HepG2 (cell line): ENCODE results near the gene CCDC170. TPM values are rescaled to one million over a fixed set of nuclear protein-coding genes. Genes with fewer than 3 reads are reported as not detected.
A peak's percentile ranks its signal among the peaks of the same experiment; 100 is the strongest.

ENCODE experiments used
- ATF1 ChIP-seq: IDR thresholded peaks from 2 replicates; pipeline ENCODE4 v1.6.1; 2016; ENCODE audit warnings: mild to moderate bottlenecking, control low read depth
- CHD2 ChIP-seq: IDR thresholded peaks from 2 replicates; pipeline ENCODE4 v1.6.1; 2011; ENCODE audit warnings: low read depth, low read length, improper control_type of control experiment
- FOSL2 ChIP-seq: sonication (generic); formaldehyde crosslinking; IDR thresholded peaks from 2 replicates; pipeline ENCODE4 v1.4.0; 2020; ENCODE audit warnings: missing genetic modification reagents
- GTF2F1 ChIP-seq: fragments of 150-350 bp; IDR thresholded peaks from 2 replicates; pipeline ENCODE4 v1.6.1; 2014; ENCODE audit warnings: low read length
- HDAC6 ChIP-seq: fragments of 200-600 bp; sonication (generic); IDR thresholded peaks from 2 replicates; pipeline ENCODE4 v1.7.0; 2017; ENCODE audit warnings: mild to moderate bottlenecking, antibody characterized with exemption, low read length, low read depth
- HMG20A ChIP-seq: IDR thresholded peaks from 2 replicates; pipeline ENCODE4 v1.6.1; 2016; ENCODE audit warnings: borderline replicate concordance
- MEIS2 ChIP-seq: sonication (generic); formaldehyde crosslinking; IDR thresholded peaks from 2 replicates; pipeline ENCODE4 v1.9.0; 2021; ENCODE audit warnings: mild to moderate bottlenecking, missing genetic modification reagents
- RXRA ChIP-seq: sonication (generic); formaldehyde crosslinking; IDR thresholded peaks from 2 replicates; pipeline ENCODE4 v1.5.1; 2020; ENCODE audit warnings: missing genetic modification reagents
- ZFP41 ChIP-seq: sonication (generic); formaldehyde crosslinking; IDR thresholded peaks from 2 replicates; pipeline ENCODE4 v1.4.0; 2020; ENCODE audit warnings: mild to moderate bottlenecking, missing genetic modification reagents, borderline replicate concordance
- ZNF3 ChIP-seq: IDR thresholded peaks from 2 replicates; pipeline ENCODE4 v1.7.0; 2017; ENCODE audit warnings: inconsistent platforms
- ZNF816 ChIP-seq: sonication (generic); formaldehyde crosslinking; IDR thresholded peaks from 2 replicates; pipeline ENCODE4 v1.8.0; 2022; ENCODE audit warnings: missing genetic modification reagents, mild to moderate bottlenecking, borderline replicate concordance
- polyA plus RNA-seq, 8 experiments: library from polyadenylated mRNA; depleted of rRNA in 3 of 8; stranded (reverse) in 7 of 8; unstranded in 1 of 8; fragments of >200 nt; fragmentation: Illumina TruSeq in 4 of 8; extraction: Trizol in 4 of 8; gene quantifications; 2 replicates each; pipeline versions ENCODE4 v1.2.1 to v1.2.3, GENCODE V29; 2011 to 2016; ENCODE audit warnings: low read depth in 4 of 8, missing spikeins in 1 of 8, mixed read lengths in 1 of 8; ENCODE audit not compliant: insufficient read depth in 1 of 8
- total RNA-seq, 5 experiments: library from RNA; depleted of rRNA; stranded (reverse); fragments of >200 nt; fragmentation: Illumina TruSeq; extraction: Trizol; gene quantifications; 2 replicates each; pipeline ENCODE4 v1.2.3, GENCODE V29; 2016; ENCODE audit warnings: low read depth in 1 of 5
- TF ChIP-seq, protein P1 (sequence below): sonication (generic); IDR thresholded peaks from 2 replicates; pipeline ENCODE4 v1.6.1; 2016; ENCODE audit warnings: low read depth, borderline replicate concordance
- TF ChIP-seq, protein P2 (sequence below): sonication (generic); formaldehyde crosslinking; IDR thresholded peaks from 2 replicates; pipeline ENCODE4 v1.8.0; 2023; ENCODE audit warnings: mild to moderate bottlenecking, missing genetic modification reagents
- TF ChIP-seq, protein P3 (sequence below): sonication (generic); formaldehyde crosslinking; IDR thresholded peaks from 2 replicates; pipeline ENCODE4 v1.5.0; 2020; ENCODE audit warnings: mild to moderate bottlenecking, missing genetic modification reagents
- TF ChIP-seq, protein P4 (sequence below): sonication (generic); formaldehyde crosslinking; IDR thresholded peaks from 2 replicates; pipeline ENCODE4 v1.4.0; 2020; ENCODE audit warnings: low read depth, mild to moderate bottlenecking, missing genetic modification reagents
- TF ChIP-seq, protein P5 (sequence below): sonication (generic); formaldehyde crosslinking; IDR thresholded peaks from 2 replicates; pipeline ENCODE4 v1.4.0; 2020; ENCODE audit warnings: missing genetic modification reagents

The CCDC170 gene
- total and polyA plus RNA-seq, 2 of the 13 experiments (the other 11 are each of a cell fraction or from before 2014, with no cell fraction given), result 0.90 to 5.1 TPM

DNA sequence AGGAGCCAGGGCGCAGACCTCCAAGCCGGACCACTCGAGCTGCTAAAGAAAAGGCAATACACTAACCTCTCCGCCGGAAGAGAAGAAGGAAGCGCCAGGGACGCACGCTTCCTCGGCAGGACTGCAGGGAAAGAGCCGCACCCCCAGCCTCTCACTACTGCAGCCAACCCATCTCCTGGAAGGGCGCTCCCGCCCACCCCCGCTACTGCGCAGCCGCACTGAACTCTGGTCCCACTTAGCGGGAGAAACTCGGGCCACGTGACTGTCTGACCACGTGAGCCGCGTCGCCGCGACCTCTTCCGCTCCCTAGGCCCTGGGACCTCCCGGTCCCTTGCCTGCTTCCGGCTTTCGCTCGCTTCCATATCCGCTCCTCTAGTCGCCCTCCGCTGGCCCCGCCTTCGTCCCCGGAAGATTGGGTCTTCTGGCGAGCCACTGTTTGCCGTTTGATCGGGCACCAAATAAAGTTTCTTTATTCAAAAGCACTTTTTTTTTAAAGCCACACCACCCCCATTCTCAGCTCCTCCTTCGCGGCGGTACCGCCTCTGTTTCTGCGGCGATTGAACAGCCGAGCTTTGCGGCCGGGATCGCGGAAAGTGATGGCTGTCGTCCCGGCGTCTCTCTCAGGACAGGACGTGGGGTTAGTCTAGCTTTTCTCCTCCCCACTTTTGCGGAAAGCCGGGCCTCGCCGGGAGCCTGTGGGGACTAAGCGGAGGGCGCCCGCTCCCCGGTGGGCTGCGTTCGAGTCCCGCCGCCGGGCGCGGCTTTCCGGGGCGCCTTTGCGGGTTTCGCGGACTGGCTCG, 41.7 kb upstream of the CCDC170 start, which contains the start of gene RMND1 (continued):
- TF ChIP-seq, protein P1, sequence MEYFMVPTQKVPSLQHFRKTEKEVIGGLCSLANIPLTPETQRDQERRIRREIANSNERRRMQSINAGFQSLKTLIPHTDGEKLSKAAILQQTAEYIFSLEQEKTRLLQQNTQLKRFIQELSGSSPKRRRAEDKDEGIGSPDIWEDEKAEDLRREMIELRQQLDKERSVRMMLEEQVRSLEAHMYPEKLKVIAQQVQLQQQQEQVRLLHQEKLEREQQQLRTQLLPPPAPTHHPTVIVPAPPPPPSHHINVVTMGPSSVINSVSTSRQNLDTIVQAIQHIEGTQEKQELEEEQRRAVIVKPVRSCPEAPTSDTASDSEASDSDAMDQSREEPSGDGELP, result peak; percentile 34; the same call in 1 of the 2 replicates
- no peak; the same call in 1 of the 2 replicates for TF ChIP-seq ZNF3
- peak; percentile 19 for TF ChIP-seq HMG20A
- TF ChIP-seq RXRA (CRISPR knock-in tag), result peak; percentile 95
- peak; percentile 55 for TF ChIP-seq FOSL2
- TF ChIP-seq, protein P2, sequence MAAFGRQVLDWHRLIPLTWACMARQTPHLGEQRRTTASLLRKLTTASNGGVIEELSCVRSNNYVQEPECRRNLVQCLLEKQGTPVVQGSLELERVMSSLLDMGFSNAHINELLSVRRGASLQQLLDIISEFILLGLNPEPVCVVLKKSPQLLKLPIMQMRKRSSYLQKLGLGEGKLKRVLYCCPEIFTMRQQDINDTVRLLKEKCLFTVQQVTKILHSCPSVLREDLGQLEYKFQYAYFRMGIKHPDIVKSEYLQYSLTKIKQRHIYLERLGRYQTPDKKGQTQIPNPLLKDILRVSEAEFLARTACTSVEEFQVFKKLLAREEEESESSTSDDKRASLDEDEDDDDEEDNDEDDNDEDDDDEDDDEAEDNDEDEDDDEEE, result peak; percentile 45; the same call in 1 of the 2 replicates
- TF ChIP-seq CHD2, result no peak; the same call in 1 of the 2 replicates
- peak; percentile 75 for TF ChIP-seq MEIS2
- 0 out of 2 replicates have a peak, but pooled peaks have one; percentile 81 for TF ChIP-seq ZFP41 (CRISPR knock-in tag)
- peak; percentile 81 for TF ChIP-seq ATF1
- TF ChIP-seq, protein P3, sequence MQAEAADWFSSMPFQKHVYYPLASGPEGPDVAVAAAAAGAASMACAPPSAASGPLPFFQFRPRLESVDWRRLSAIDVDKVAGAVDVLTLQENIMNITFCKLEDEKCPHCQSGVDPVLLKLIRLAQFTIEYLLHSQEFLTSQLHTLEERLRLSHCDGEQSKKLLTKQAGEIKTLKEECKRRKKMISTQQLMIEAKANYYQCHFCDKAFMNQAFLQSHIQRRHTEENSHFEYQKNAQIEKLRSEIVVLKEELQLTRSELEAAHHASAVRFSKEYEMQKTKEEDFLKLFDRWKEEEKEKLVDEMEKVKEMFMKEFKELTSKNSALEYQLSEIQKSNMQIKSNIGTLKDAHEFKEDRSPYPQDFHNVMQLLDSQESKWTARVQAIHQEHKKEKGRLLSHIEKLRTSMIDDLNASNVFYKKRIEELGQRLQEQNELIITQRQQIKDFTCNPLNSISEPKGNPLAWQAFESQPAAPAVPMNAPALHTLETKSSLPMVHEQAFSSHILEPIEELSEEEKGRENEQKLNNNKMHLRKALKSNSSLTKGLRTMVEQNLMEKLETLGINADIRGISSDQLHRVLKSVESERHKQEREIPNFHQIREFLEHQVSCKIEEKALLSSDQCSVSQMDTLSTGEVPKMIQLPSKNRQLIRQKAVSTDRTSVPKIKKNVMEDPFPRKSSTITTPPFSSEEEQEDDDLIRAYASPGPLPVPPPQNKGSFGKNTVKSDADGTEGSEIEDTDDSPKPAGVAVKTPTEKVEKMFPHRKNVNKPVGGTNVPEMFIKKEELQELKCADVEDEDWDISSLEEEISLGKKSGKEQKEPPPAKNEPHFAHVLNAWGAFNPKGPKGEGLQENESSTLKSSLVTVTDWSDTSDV (CRISPR knock-in tag), result peak; percentile 92
- TF ChIP-seq, protein P4, sequence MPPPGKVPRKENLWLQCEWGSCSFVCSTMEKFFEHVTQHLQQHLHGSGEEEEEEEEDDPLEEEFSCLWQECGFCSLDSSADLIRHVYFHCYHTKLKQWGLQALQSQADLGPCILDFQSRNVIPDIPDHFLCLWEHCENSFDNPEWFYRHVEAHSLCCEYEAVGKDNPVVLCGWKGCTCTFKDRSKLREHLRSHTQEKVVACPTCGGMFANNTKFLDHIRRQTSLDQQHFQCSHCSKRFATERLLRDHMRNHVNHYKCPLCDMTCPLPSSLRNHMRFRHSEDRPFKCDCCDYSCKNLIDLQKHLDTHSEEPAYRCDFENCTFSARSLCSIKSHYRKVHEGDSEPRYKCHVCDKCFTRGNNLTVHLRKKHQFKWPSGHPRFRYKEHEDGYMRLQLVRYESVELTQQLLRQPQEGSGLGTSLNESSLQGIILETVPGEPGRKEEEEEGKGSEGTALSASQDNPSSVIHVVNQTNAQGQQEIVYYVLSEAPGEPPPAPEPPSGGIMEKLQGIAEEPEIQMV (CRISPR knock-in tag), result peak; percentile 83
- TF ChIP-seq GTF2F1, result no peak; the same call in 1 of the 2 replicates
- no peak for TF ChIP-seq HDAC6
- peak; percentile 58; the same call in 1 of the 2 replicates for TF ChIP-seq ZNF816 (CRISPR knock-in tag)
- TF ChIP-seq, protein P5, sequence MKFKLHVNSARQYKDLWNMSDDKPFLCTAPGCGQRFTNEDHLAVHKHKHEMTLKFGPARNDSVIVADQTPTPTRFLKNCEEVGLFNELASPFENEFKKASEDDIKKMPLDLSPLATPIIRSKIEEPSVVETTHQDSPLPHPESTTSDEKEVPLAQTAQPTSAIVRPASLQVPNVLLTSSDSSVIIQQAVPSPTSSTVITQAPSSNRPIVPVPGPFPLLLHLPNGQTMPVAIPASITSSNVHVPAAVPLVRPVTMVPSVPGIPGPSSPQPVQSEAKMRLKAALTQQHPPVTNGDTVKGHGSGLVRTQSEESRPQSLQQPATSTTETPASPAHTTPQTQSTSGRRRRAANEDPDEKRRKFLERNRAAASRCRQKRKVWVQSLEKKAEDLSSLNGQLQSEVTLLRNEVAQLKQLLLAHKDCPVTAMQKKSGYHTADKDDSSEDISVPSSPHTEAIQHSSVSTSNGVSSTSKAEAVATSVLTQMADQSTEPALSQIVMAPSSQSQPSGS (CRISPR knock-in tag), result peak; percentile 95
